ENCODE data around the gene METRN. TPM values are rescaled to one million over a fixed set of nuclear protein-coding genes. Genes with fewer than 3 reads are reported as not detected.

METRN gene
- total and polyA plus RNA-seq, 2 of the 4 experiments (the other 2 are of a cell fraction), result 6.1 to 48.2 TPM

- H3K9me3 ChIP-seq (ENCODE audit: control insufficient read depth, insufficient read depth, low read length), result no peaks in the 10 kb centered on the region
- CTCF ChIA-PET, result no interaction called here
These were observed 21.1 kb downstream of the METRN start for GRCh38 chr16:735982-736453.

More at GRCh38 chr16:735982-736453, 21.1 kb downstream of the METRN start:
- no peak overlapping the region for H2AK9ac ChIP-seq (replicated peaks; ENCODE audit: low read depth, low read length, poor library complexity)
- H2AFZ ChIP-seq (replicated peaks; ENCODE audit: low read length, poor library complexity), result no peak overlapping the region
- TF ChIP-seq RAD21 (IDR thresholded peaks at IDR 0.05; ENCODE audit: low read length) (no peak), MXI1 (IDR thresholded peaks at IDR 0.05; ENCODE audit: borderline replicate concordance, low read depth, low read length) (no peak), POLR2A (IDR thresholded peaks at IDR 0.05; ENCODE audit: low read depth, low read length) (no peak), NFE2L2 (IDR thresholded peaks at IDR 0.05; ENCODE audit: low read depth, low read length) (no peak), CHD1 (IDR thresholded peaks at IDR 0.05; ENCODE audit: low read depth, low read length) (no peak), FOS (IDR thresholded peaks at IDR 0.05; ENCODE audit: low read depth, low read length) (no peak), BHLHE40 (IDR thresholded peaks at IDR 0.05; ENCODE audit: low read depth, low read length) (no peak)
- H3K23ac ChIP-seq (ENCODE audit: low read depth, low read length), result no peak overlapping the region
- H3K56ac ChIP-seq (ENCODE audit: extremely low read depth, insufficient read depth, low read length), result no peak overlapping the region
- no peak overlapping the region for H3K4ac ChIP-seq (ENCODE audit: low read depth, low read length)
- WGBS, 2 experiments (ENCODE audit: extremely low coverage in 2 of 2, insufficient read length in 1 of 2), result 100% methylated on average over 5 of the region's 13 CpGs; no CpG with 5 or more reads in 1 of the 2 experiments
- in situ Hi-C loops (cut with MboI; ENCODE audit: low sequenced_read_pairs) (no loop called here), intact Hi-C loops (cut with micrococcal nuclease) (no loop called here), dilution Hi-C loops (cut with HindIII; ENCODE audit: low sequenced_read_pairs, unreplicated experiment) (no loop called here)
- H2BK15ac ChIP-seq (ENCODE audit: low read depth, low read length), result no peak overlapping the region
- H2AK5ac ChIP-seq (ENCODE audit: low read depth, low read length), result no peak overlapping the region
- H2BK120ac ChIP-seq (ENCODE audit: low read depth, low read length), result no peak overlapping the region
- no peak overlapping the region for H3K27ac ChIP-seq (ENCODE audit: insufficient read depth, low read length)
- ATAC-seq (ENCODE audit: low read depth) (no peak), DNase-seq (no peak)
- BruUV-seq (replicated peaks), result no TSS peak
- POLR2A ChIA-PET (ENCODE audit: unreplicated experiment), result no interaction called here
- no peak overlapping the region for H3K18ac ChIP-seq (ENCODE audit: low read depth, low read length)
- peaks cover 5% of the 10 kb centered on the region; the same call in 1 of the 2 replicates for H3K4me1 ChIP-seq (ENCODE audit: control insufficient read depth, insufficient read depth, low read length)
- no peak overlapping the region for H3K4me2 ChIP-seq (ENCODE audit: low read depth, low read length)
- no peak overlapping the region for H2BK20ac ChIP-seq (ENCODE audit: low read depth, low read length)
- H3K27me3 ChIP-seq (ENCODE audit: control insufficient read depth, insufficient read depth, low read length), result no peaks in the 10 kb centered on the region
- no peak overlapping the region for H3K4me3 ChIP-seq (ENCODE audit: insufficient read depth, low read depth, low read length)
- no peak overlapping the region for H3K14ac ChIP-seq (replicated peaks; ENCODE audit: low read depth, low read length)
- no peak overlapping the region for H4K91ac ChIP-seq (ENCODE audit: insufficient read depth, low read depth, low read length)
- peaks cover 49% of the 10 kb centered on the region for H3K36me3 ChIP-seq (ENCODE audit: control insufficient read depth, insufficient read depth, low read length)
- H3K79me1 ChIP-seq (ENCODE audit: low read depth in 1 of 2, low read length in 2 of 2), result peaks cover 7 to 19% of the 10 kb centered on the region in 2 experiments
- no peak overlapping the region for H3K9ac ChIP-seq (ENCODE audit: low read depth, low read length)
- H4K5ac ChIP-seq (ENCODE audit: low read depth, low read length), result no peak overlapping the region
- H3K9me1 ChIP-seq (ENCODE audit: insufficient read depth, low read length), result peaks cover 4% of the 10 kb centered on the region; the same call in 1 of the 2 replicates
- no peak overlapping the region for H4K8ac ChIP-seq (ENCODE audit: low read depth in 2 of 2, low read length in 2 of 2)
- peaks cover 5% of the 10 kb centered on the region; the same call in 1 of the 2 replicates for H4K20me1 ChIP-seq (ENCODE audit: insufficient read depth, low read length)
- no peak overlapping the region for H2BK5ac ChIP-seq (ENCODE audit: low read depth, low read length, poor library complexity, severe bottlenecking)
